HEK293 (cell line): Measurements from ENCODE around the gene SOCS4.

Source experiments
- CTCF ChIP-seq: fragments of 450-650 bp; formaldehyde crosslinking; IDR thresholded peaks from 2 replicates; pipeline ENCODE4 v1.5.1; 2016; ENCODE audit warnings: missing biosample characterization, missing genetic modification characterization
- MYNN ChIP-seq: fragments of 450-650 bp; formaldehyde crosslinking; IDR thresholded peaks from 2 replicates; pipeline ENCODE4 v1.5.1; 2016; ENCODE audit warnings: missing biosample characterization, missing genetic modification characterization, borderline replicate concordance
- RBAK ChIP-seq: fragments of 450-650 bp; formaldehyde crosslinking; IDR thresholded peaks from 2 replicates; pipeline ENCODE4 v1.5.1; 2016; ENCODE audit warnings: missing biosample characterization, missing genetic modification characterization
- SALL2 ChIP-seq: fragments of 450-650 bp; formaldehyde crosslinking; IDR thresholded peaks from 2 replicates; pipeline ENCODE4 v1.5.0; 2017; ENCODE audit warnings: missing biosample characterization, mild to moderate bottlenecking, missing genetic modification characterization, borderline replicate concordance
- ZEB2 ChIP-seq: fragments of 450-650 bp; formaldehyde crosslinking; IDR thresholded peaks from 2 replicates; pipeline ENCODE4 v1.5.1; 2016; ENCODE audit warnings: missing biosample characterization, missing genetic modification characterization
- ZNF555 ChIP-seq: fragments of 450-650 bp; formaldehyde crosslinking; conservative IDR thresholded peaks from 2 replicates; pipeline ENCODE4 v1.5.1; 2017; ENCODE audit warnings: missing biosample characterization, mild to moderate bottlenecking, missing genetic modification characterization, inconsistent platforms
- ZNF670 ChIP-seq: fragments of 450-650 bp; formaldehyde crosslinking; IDR thresholded peaks from 2 replicates; pipeline ENCODE4 v1.5.1; 2016; ENCODE audit warnings: missing biosample characterization, missing genetic modification characterization, low read depth

GRCh38 chr14:55038708-55039107, 11.7 kb downstream of the SOCS4 start:
- no peak for TF ChIP-seq ZNF670 (tag by site-specific recombination)
- TF ChIP-seq MYNN (tag by site-specific recombination), result no peak
- no peak for TF ChIP-seq ZEB2 (tag by site-specific recombination)
- no peak for TF ChIP-seq RBAK (tag by site-specific recombination)
- no peak for TF ChIP-seq CTCF (tag by site-specific recombination)
- TF ChIP-seq ZNF555 (tag by site-specific recombination), result no peak
- no peak for TF ChIP-seq SALL2 (tag by site-specific recombination)
